ENCODE measurements around the gene CTNNA2.
"Not testable (repeated sequence)": the region's sequence is repeated elsewhere in the genome, so short reads cannot be mapped to it uniquely, and the experiment has no call there.

CTNNA2 gene

DNA sequence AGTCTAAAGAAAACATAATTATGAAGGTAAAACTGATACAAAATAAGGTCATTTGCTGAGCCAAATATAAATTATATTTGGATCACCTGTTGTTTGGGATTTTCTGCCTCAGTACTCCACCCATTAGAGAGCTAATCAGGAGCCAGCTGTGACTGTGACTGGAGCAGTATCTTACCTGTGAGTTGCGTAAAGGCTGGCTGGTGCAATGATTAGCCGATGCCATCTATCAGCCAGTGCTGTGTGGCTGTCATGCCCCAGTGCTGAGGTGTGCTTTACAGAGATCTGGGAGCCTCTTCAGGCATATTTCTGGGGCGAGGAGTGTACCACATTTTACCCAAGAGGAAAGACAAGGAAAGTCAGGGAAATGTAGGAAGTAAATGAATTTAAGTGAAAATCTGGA, 599.9 kb downstream of the CTNNA2 start:
- no peak for DNase-seq

DNA sequence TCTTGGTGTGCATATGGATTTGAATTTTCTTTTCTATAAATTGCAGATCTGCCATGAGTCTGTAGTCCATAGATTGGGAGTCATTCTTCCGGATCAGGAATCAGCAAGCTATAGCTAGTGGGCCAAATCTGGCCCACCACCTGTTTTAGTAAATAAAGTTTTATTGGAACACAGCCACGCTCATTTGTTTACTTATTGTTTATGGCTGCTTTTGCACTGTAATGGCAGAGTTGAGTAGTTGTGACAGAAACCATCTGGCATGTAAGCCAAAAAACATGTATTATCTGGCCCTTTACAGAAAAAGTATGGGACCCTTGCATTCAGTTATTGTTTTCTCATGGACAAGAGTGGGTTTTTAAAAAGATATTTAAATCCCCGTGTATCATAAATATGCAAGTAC, 600.5 kb downstream of the CTNNA2 start:
- DNase-seq: no peak

GRCh38 chr2:80114812-80115211, 602.0 kb downstream of the CTNNA2 start:
- no peak for DNase-seq

DNA sequence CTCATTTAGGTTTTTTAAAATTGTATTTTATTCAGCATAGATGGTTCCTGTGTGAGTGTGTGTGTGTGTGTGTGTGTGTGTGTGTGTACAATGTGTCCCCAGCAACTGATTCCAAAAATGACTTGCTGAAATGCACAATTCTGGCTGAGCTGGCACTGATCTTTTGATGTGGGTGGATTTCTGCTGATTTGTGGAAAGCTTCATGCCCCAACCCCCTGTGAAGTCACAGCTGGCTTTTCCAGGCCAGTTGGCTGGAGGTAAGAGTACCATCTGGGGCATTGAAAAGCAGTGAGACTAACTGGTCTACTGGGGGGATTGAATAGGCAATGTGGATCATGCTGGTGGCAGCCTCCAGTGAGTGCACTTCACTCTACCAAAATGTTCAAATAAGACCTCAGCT, 604.5 kb downstream of the CTNNA2 start:
- DNase-seq: no peak

DNA sequence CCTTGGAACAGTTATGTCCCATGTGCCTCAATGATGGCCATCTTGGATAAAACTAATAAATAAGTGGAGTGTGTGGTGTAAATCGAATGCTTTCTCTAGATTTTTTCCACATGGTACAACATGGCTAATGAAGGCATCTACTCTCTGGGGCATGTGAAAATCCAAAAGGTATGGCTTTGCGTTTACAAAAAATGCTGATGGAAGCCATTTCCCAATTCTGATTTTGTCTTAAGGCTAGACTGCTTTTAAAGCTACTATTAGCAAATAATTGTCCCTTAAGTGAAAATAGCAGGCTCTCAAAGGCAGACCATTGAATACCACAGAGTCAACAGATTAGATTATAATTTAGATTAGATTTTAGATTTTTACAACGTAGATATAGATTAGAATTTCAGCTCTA, 608.0 kb downstream of the CTNNA2 start:
- no peak for DNase-seq

DNA sequence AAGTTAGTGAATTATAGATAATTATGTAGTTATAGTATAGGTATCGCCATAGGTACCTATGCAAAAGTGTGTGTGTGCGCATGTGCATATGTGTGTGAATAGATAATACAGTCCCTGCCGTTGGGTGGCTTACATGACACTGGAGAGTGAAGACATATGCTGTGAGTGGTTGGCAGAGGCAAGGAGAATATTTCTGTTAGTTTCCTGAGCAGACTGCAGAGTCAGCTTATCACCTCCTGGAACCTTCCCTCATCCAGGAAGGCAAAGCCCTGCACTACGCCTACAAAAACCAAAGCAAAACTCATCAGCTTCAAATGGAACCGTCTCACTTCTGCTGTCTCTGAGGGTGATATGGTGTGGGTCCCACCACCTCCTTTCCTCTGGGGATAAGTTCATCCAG, 609.8 kb downstream of the CTNNA2 start:
- no peak for DNase-seq

- DNase-seq: no peak
Observed at GRCh38 chr2:80126596-80127189, 613.8 kb downstream of the CTNNA2 start.

DNA sequence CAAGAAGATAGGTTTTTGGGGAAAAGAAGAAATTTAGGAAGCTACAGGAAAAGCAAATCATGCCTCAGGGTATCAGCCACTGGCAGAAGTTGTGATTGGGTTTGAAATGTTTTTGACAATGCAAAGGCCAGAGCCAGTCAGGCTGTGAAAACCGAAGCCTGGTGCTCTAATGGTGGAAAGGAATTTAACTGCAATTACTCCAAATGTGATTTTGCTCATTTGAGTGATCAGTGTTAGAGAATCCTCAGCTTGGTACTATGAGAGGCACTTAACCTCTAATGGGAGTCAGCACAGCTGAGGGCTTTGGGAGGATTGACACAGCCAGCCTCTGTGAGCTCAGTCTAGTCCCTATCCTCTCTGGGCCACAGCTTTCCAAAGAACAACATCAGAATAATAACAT, 615.2 kb downstream of the CTNNA2 start:
- no peak for DNase-seq

DNA sequence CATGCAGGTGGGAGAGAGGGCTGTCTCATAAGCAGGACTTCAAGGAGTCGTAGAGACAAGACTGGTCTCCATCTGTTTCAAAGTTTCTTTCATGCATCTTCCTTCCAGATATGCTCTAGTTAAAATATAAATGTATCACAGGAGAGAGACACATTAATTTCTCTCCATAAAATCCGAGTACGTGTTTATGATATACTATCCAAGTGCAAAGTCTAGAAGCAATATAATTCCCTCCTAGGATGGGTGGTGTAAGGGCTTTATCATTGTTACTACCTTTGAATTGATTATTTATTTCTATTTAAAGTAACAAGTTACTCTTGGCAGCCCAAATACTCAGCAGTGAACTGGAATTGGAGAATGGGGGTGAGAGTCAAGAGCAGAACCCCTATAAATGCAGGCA, 619.4 kb downstream of the CTNNA2 start:
- no peak for DNase-seq

DNA sequence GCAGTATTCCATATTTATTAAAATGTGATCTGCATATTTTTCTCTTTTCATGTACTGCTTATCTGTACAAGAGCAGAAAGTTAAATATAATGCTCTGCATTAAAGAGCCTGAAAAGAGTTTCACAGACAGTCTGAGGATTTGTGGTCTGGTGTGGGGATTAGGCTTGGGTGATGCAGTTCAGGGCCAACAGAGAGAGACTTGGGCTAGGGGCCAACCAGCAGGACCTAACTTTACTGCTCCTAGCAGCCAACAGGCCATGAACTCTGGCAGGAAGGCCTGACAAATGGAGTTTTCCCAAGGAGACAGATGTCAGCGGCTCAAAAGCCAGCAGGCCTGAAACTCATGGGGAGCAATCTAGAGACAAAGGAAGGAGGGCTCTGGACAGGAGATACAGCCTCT, 622.1 kb downstream of the CTNNA2 start:
- DNase-seq: no peak

DNA sequence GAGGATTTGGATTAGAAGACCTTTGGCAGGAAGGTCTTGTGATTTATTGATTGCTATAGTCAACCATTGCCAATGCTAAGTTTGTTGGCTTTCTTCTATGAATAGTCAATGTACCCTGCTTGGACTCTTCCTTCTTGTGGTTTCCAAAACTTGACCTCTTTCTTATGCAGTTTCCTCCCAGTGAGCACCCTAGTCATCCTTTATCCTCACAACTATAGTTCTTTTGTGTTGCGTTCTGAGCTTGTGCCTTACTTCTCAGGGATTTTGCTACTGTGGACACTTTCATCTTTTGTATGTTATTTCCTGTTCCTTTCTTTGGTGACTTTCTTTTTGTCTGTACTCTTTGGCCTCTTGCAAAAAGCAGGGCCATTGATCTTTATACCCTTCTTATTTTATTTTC, 623.5 kb downstream of the CTNNA2 start:
- no peak for DNase-seq

GRCh38 chr2:80139001-80139400, 626.1 kb downstream of the CTNNA2 start:
- no peak for DNase-seq

DNA sequence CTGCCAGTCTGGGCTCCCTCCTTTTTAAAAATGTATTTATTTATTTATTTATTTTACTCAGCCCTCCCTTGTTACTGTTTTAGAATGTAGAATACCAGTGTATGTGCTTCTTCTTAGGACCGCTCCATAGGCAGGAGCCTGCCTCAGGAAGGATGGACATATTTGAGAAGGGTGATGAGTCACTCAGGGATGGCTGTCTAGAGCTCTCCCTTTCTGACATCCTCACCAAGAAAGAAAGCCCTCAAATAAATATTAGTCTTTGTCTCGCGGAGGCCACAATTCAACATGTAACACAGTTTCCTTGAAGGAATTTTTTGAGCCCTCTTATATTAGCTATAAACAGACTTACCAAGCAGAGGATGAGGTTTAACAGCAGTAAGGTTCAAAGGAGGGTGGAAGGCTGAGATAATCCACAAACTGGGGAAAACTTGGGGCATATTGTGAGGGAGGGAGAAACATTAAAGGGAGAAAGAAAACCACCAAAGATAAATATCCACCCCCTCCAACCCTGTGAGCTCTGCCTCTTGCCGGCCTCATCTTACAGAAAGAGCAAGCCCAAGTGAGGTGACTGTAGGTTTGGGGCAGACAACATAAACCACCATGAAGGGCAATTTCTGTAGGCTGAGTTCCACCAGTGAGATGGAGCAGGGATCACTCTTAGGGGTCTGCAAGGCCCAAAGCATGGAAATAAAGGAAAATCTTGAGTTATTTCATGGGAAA, 628.3 kb downstream of the CTNNA2 start:
- no peak for DNase-seq

GRCh38 chr2:80145499-80145898, 632.6 kb downstream of the CTNNA2 start:
- DNase-seq: no peak

GRCh38 chr2:80146757-80147156, 633.9 kb downstream of the CTNNA2 start:
- not testable (repeated sequence) for DNase-seq

GRCh38 chr2:80147690-80148089, 634.8 kb downstream of the CTNNA2 start:
- DNase-seq: no peak

GRCh38 chr2:80148906-80149305, 636.1 kb downstream of the CTNNA2 start:
- no peak for DNase-seq

DNA sequence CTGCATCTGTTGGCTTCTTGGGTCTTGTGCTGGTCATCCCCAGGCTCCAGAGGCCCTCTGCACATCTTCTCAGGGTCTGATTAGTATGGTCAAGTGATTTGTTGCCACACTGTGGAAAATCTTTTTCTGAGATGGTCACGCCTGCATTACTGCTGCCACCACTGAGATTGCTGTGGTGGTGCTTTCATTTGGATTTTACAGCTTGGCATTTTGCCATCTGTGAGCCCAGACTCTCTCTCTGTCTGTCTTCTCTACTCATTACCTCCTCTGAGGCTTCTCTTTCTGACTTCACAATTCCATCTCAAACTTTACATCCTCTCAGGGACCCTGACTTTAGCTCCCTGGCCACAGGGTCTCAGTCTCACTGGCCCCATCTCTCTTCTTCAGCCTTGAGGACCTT, 637.1 kb downstream of the CTNNA2 start:
- peak; percentile 2 for DNase-seq

DNA sequence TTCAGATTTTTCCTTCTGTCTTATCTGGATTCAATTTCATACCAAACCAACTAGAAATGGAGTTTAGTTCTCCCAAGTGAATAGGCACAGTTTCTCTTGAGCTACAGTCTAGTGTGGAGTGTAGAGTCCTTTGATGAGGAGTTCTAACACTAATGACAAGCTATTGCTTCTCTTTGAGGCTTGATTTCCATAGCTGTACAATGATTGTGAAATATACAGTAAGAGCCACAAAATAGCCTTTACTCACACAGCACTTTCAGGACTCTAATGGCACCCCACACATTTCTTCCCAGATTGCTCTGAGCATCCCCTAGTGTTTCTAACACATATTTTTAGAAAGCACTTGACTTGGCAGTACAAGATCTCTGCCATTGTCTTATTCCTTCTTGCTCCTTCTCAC, 638.4 kb downstream of the CTNNA2 start:
- no peak for DNase-seq

- no peak for DNase-seq
Observed at GRCh38 chr2:80151651-80152050, 638.8 kb downstream of the CTNNA2 start.

DNA sequence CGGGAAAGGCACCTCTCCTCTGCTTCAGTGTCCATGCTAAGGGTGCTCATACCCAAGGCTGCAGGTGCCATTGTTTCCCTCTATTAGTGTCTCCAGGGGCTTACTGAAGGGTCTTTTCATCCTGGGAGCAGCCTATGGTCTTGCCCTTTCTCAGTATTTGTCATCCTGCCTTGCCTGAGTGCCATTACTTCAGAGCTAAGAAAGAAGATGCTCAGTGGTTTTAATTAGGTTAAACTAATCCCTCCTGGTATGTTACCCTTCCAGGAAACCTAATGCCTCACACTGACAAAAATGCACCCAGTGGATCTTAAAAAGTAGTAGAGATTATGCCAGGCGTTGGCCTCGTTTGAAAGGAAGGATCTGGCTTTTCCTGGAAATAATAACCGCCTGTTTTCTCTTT, 640.3 kb downstream of the CTNNA2 start:
- no peak for DNase-seq

GRCh38 chr2:80153768-80154167, 640.9 kb downstream of the CTNNA2 start:
- no peak for DNase-seq

- DNase-seq: no peak
Observed at GRCh38 chr2:80154231-80154915, 641.5 kb downstream of the CTNNA2 start.

DNA sequence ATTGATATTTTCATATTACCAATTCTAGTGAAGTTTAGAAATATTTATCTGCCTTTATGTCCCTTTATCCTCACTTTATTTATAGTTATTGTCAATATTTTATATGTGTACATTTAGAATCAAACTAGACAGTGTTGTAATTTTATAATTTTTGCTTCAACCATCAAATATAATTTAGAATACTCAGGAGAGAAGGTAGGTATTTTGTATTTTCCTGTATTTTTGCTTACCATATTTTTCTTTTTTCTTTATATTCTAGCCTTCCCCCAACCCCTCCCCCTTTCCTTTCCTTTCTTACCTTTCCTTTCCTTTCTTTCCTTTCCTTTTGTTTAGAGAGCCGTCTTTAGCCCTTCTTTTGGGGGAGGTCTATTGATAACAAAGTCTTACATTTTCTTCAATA, 651.5 kb downstream of the CTNNA2 start:
- DNase-seq: no peak

All from NCI-H1105 treated with DMSO at 0.1 percent for 48 hours (cell line).